ENCODE results near the gene PPM1E. TPM values are rescaled to one million over a fixed set of nuclear protein-coding genes. Genes with fewer than 3 reads are reported as not detected.
A peak's percentile ranks its signal among the peaks of the same experiment; 100 is the strongest.

PPM1E gene
- total RNA-seq, 1 donor from 2014 or later, result 0.26 TPM

DNA sequence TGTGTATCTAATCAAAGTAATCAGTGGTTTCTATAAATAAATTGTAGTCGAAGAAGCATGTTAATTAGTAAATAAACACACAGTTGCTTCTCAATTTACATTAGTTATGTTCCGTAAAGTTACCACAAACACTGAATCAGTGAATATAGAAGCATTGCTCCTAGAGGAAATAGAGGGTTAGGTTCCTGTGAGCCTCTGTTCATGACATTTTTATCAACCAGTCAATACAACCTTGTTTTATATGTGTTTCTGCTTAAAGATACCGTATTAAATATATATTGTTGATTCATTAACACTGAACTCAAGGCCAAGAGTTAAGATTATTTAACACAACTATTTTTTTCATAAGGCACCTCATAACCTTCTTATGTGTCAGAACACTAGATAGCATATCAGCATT, 134.3 kb downstream of the PPM1E start:
- TF ChIP-seq, protein P1, sequence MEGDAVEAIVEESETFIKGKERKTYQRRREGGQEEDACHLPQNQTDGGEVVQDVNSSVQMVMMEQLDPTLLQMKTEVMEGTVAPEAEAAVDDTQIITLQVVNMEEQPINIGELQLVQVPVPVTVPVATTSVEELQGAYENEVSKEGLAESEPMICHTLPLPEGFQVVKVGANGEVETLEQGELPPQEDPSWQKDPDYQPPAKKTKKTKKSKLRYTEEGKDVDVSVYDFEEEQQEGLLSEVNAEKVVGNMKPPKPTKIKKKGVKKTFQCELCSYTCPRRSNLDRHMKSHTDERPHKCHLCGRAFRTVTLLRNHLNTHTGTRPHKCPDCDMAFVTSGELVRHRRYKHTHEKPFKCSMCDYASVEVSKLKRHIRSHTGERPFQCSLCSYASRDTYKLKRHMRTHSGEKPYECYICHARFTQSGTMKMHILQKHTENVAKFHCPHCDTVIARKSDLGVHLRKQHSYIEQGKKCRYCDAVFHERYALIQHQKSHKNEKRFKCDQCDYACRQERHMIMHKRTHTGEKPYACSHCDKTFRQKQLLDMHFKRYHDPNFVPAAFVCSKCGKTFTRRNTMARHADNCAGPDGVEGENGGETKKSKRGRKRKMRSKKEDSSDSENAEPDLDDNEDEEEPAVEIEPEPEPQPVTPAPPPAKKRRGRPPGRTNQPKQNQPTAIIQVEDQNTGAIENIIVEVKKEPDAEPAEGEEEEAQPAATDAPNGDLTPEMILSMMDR (IDR thresholded peaks at IDR 0.05; ENCODE audit: insufficient read depth, low read length, severe bottlenecking), result no peak

DNA sequence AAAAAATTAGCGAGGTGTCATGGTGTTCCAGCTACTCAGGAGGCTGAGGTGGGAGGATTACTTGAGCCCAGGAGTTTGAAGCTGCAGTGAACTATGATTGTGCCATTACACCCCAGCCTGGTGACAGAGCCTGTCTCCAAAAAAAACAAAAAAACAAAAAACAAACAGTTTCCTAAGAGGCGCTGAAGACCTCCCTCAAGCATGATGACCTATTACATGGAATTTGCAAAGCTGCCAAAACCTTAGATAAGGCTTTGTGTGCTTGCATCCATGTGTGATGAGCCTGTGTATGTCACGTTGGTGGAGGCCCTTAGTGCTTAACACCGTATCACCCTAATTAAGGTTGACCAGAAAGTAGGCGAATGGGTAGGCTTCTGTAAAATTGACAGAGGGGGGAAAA, 143.5 kb downstream of the PPM1E start:
- TF ChIP-seq, protein P1 (IDR thresholded peaks at IDR 0.05; ENCODE audit: insufficient read depth, low read length, severe bottlenecking), result no peak
- FAIRE-seq (no peak), DNase-seq (ENCODE audit: low read depth) (no peak)
- Histone ChIP-seq H3K27me3 (ENCODE audit: control insufficient read depth, insufficient read depth, low read length) (no peaks in the 10 kb centered on the region), H3K36me3 (ENCODE audit: control insufficient read depth, insufficient read depth, low read length) (no peaks in the 10 kb centered on the region), H3K4me3 (ENCODE audit: low read depth, low read length) (no peak overlapping the region)

More for the DNA sequence above, 134.3 kb downstream of the PPM1E start:
- no peak for DNase-seq (ENCODE audit: low read depth)
- FAIRE-seq, result no peak
- H3K36me3 ChIP-seq (ENCODE audit: control insufficient read depth, insufficient read depth, low read length), result no peaks in the 10 kb centered on the region
- no peaks in the 10 kb centered on the region for H3K27me3 ChIP-seq (ENCODE audit: control insufficient read depth, insufficient read depth, low read length)
- H3K4me3 ChIP-seq (ENCODE audit: low read depth, low read length), result no peak overlapping the region

DNA sequence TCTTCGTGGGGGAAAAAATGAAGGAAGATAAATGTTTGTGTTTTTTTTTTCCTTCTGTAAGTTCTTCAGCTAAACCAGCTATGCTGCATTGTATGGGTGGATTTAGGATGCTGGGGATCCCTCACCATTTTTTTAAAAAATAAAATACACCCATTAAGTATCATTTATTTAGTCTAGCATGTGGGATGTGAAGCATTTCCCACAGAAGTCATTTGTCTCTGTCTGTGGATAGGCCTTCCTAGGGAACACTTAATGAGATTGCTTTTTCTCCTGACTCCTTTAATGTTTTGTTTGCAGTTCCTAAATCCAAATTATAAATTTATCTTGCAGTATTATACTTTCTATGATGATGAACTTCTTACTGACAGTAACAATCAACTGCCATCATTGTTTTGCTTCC, 146.7 kb downstream of the PPM1E start:
- FAIRE-seq (no peak), DNase-seq (ENCODE audit: low read depth) (no peak)
- Histone ChIP-seq H3K27me3 (ENCODE audit: control insufficient read depth, insufficient read depth, low read length) (no peaks in the 10 kb centered on the region), H3K36me3 (ENCODE audit: control insufficient read depth, insufficient read depth, low read length) (no peaks in the 10 kb centered on the region), H3K4me3 (ENCODE audit: low read depth, low read length) (no peak overlapping the region)
- TF ChIP-seq, protein P1 (IDR thresholded peaks at IDR 0.05; ENCODE audit: insufficient read depth, low read length, severe bottlenecking), result no peak

DNA sequence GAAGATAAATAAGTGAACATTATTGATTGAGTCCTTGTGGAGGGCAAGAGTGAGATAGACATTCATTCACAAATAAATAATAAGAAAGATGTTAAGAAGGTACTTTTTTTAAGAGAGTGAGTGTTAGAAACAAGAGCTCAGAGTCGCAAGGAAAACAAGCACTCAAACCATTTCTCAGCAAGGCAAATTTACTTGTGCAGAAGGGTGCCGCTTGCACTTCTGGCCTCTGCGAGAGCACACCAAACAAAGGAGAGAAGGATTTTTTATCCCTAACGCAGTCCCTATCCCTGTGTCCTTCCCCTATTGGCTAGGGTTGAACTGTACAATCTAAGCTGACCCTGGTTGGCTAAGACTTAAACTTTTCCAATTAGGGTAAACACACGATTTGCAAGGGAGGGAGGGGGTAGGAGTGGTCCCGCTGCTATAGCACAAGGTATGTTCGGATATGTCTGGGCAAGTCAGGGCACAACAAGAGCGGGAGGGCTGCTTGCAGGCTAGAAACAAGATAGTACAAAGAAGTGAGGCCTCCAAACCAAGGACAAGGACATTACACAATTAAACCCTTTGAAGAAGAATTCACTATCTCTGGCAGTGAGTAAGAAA, 156.2 kb downstream of the PPM1E start:
- no peak for DNase-seq (ENCODE audit: low read depth)
- TF ChIP-seq, protein P1 (IDR thresholded peaks at IDR 0.05; ENCODE audit: insufficient read depth, low read length, severe bottlenecking), result no peak
- no peak for FAIRE-seq
- H3K4me3 ChIP-seq (ENCODE audit: low read depth, low read length), result no peak overlapping the region
- no peaks in the 10 kb centered on the region for H3K36me3 ChIP-seq (ENCODE audit: control insufficient read depth, insufficient read depth, low read length)
- H3K27me3 ChIP-seq (ENCODE audit: control insufficient read depth, insufficient read depth, low read length), result no peaks in the 10 kb centered on the region

DNA sequence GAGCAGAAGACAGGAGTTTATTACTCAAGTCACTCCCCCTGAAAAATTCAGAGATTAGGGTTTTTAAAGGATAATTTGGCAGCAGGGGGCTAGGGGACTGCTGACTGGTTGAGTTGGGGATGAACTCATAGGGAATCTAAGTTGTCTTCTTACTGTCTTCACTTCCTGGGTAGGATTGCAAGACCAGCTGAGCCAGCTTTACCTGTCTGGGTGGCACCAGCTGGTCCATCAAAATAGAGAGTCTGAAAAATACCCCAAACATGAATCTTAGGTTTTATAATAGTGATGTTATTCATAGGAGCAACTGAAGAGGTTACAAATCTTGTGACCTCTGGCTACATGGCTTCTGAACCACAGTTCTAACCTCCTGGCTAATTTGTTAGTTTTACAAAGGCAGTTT, 157.9 kb downstream of the PPM1E start:
- no peak for FAIRE-seq
- TF ChIP-seq, protein P1 (IDR thresholded peaks at IDR 0.05; ENCODE audit: insufficient read depth, low read length, severe bottlenecking), result no peak

More for the DNA sequence above, 157.9 kb downstream of the PPM1E start:
- Histone ChIP-seq H3K27me3 (ENCODE audit: control insufficient read depth, insufficient read depth, low read length) (no peaks in the 10 kb centered on the region), H3K36me3 (ENCODE audit: control insufficient read depth, insufficient read depth, low read length) (no peaks in the 10 kb centered on the region), H3K4me3 (ENCODE audit: low read depth, low read length) (no peak overlapping the region)
- DNase-seq (ENCODE audit: low read depth), result peak; percentile 22

All from bronchial epithelial cell (primary cell).